Aorta (tissue), 4 donors: ENCODE results near the gene IL12RB1. TPM values are rescaled to one million over a fixed set of nuclear protein-coding genes. Genes with fewer than 3 reads are reported as not detected.

Experiments used
- polyA plus RNA-seq, 2 donors: library from polyadenylated mRNA; stranded (reverse); fragments of 200-250 nt; gene quantifications; one replicate each; pipeline ENCODE4 v1.2.3, GENCODE V29; 2013
- total RNA-seq, 2 donors: library from RNA; stranded (reverse); fragmentation: NEBNext Ultra II Directional; extraction: Animal tissue kit (Norgen Biotek cat#: 25700); gene quantifications; one replicate each; pipeline ENCODE4 v1.2.1, GENCODE V29; 2021
- donor health status: healthy with polysubstance abuse.
- donor health status: Bipolar disorder and iron deficiency.
- donor health status: DM: no; HTN: no; CAD: no.
- donor health status: DM: yes; HTN: yes; CAD: no.

The IL12RB1 gene
- total and polyA plus RNA-seq, 4 donors: 0.69 to 2.6 (median 1.2) TPM

Other genes starting within 250 kb of the IL12RB1 start
- 10 to 100 TPM; 15.4 to 33.3 TPM for gene JAK3, start 239.0 kb downstream of the IL12RB1 start, total RNA-seq
- gene JAK3, start 239.0 kb downstream of the IL12RB1 start, polyA plus RNA-seq: 1 to 10 TPM; 2.3 to 2.6 TPM
- 1,000 to 10,000 TPM; 1,221 to 1,276 TPM for gene RPL18A, start 227.0 kb downstream of the IL12RB1 start, total RNA-seq
- 1,000 to 10,000 TPM; 2,303 to 3,237 TPM for gene RPL18A, start 227.0 kb downstream of the IL12RB1 start, polyA plus RNA-seq
- not detected for gene SLC5A5, start 215.0 kb downstream of the IL12RB1 start, total RNA-seq
- under 1 TPM in 1 of 2 donors, not detected in 1; 0.03 TPM for gene SLC5A5, start 215.0 kb downstream of the IL12RB1 start, polyA plus RNA-seq
- gene CCDC124, start 153.9 kb downstream of the IL12RB1 start, total RNA-seq: 10 to 100 TPM; 48.9 to 58.7 TPM
- 100 to 1,000 TPM; 123 to 162 TPM for gene CCDC124, start 153.9 kb downstream of the IL12RB1 start, polyA plus RNA-seq
- under 1 TPM in 1 of 2 donors, not detected in 1; 0.13 TPM for gene KCNN1, start 119.8 kb downstream of the IL12RB1 start, total RNA-seq
- gene KCNN1, start 119.8 kb downstream of the IL12RB1 start, polyA plus RNA-seq: under 1 TPM in 1 of 2 donors, not detected in 1; 0.13 TPM
- 10 to 100 TPM; 40.6 to 60.5 TPM for gene ARRDC2, start 78.8 kb downstream of the IL12RB1 start, total RNA-seq
- 100 to 1,000 TPM in 1 of 2 donors, 10 to 100 TPM in 1; 82.5 to 104 TPM for gene ARRDC2, start 78.8 kb downstream of the IL12RB1 start, polyA plus RNA-seq
- gene MAST3, start 10.8 kb upstream of the IL12RB1 start, total RNA-seq: 10 to 100 TPM; 21.5 to 25.2 TPM
- 10 to 100 TPM in 1 of 2 donors, 1 to 10 TPM in 1; 4.4 to 32.7 TPM for gene MAST3, start 10.8 kb upstream of the IL12RB1 start, polyA plus RNA-seq
- 10 to 100 TPM; 14.1 to 21.8 TPM for gene PIK3R2, start 66.2 kb upstream of the IL12RB1 start, total RNA-seq
- 1 to 10 TPM; 1.8 to 5.1 TPM for gene PIK3R2, start 66.2 kb upstream of the IL12RB1 start, polyA plus RNA-seq
- gene IFI30, start 86.9 kb upstream of the IL12RB1 start, total RNA-seq: 10 to 100 TPM; 85.2 to 92.7 TPM
- 100 to 1,000 TPM in 1 of 2 donors, 10 to 100 TPM in 1; 35.0 to 107 TPM for gene IFI30, start 86.9 kb upstream of the IL12RB1 start, polyA plus RNA-seq
- 1 to 10 TPM; 5.7 to 6.2 TPM for gene MPV17L2, start 106.3 kb upstream of the IL12RB1 start, total RNA-seq
- 10 to 100 TPM in 1 of 2 donors, 1 to 10 TPM in 1; 6.1 to 12.2 TPM for gene MPV17L2, start 106.3 kb upstream of the IL12RB1 start, polyA plus RNA-seq
- gene RAB3A, start 117.1 kb upstream of the IL12RB1 start, total RNA-seq: 1 to 10 TPM; 3.4 to 3.8 TPM
- gene RAB3A, start 117.1 kb upstream of the IL12RB1 start, polyA plus RNA-seq: 1 to 10 TPM; 2.1 to 2.6 TPM
- 1 to 10 TPM; 1.7 to 2.3 TPM for gene PDE4C, start 139.5 kb upstream of the IL12RB1 start, total RNA-seq
- gene PDE4C, start 139.5 kb upstream of the IL12RB1 start, polyA plus RNA-seq: under 1 TPM; 0.03 to 0.25 TPM
- 10 to 100 TPM in 1 of 2 donors, 1 to 10 TPM in 1; 8.1 to 12.2 TPM for gene IQCN, start 187.5 kb upstream of the IL12RB1 start, total RNA-seq
- 10 to 100 TPM in 1 of 2 donors, 1 to 10 TPM in 1; 4.5 to 20.7 TPM for gene IQCN, start 187.5 kb upstream of the IL12RB1 start, polyA plus RNA-seq
- 100 to 1,000 TPM; 214 to 492 TPM for gene JUND, start 194.7 kb upstream of the IL12RB1 start, total RNA-seq
- gene JUND, start 194.7 kb upstream of the IL12RB1 start, polyA plus RNA-seq: 100 to 1,000 TPM in 1 of 2 donors, 10 to 100 TPM in 1; 62.6 to 161 TPM
- 10 to 100 TPM; 32.2 to 34.5 TPM for gene LSM4, start 236.1 kb upstream of the IL12RB1 start, total RNA-seq
- 10 to 100 TPM; 58.6 to 91.8 TPM for gene LSM4, start 236.1 kb upstream of the IL12RB1 start, polyA plus RNA-seq